C4-2B (cell line): ENCODE measurements around the gene TMEM72.

Experiments
- CTCF ChIP-seq: fragments of 450-650 bp; conservative IDR thresholded peaks from 2 replicates; pipeline ENCODE4 v1.5.1; 2017; ENCODE audit warnings: mild to moderate bottlenecking
- ZFX ChIP-seq: fragments of 450-650 bp; IDR thresholded peaks from 2 replicates; pipeline ENCODE4 v1.6.1; 2017

GRCh38 chr10:44970812-44971395 lies 59.8 kb downstream of the TMEM72 start:
- no peak for TF ChIP-seq CTCF
- no peak for TF ChIP-seq ZFX
